ENCODE results near the gene NMT1. TPM values are rescaled to one million over a fixed set of nuclear protein-coding genes. Genes with fewer than 3 reads are reported as not detected.

The NMT1 gene
- total and polyA plus RNA-seq, 11 donors, result 36.8 to 114 (median 68.7) TPM

DNA sequence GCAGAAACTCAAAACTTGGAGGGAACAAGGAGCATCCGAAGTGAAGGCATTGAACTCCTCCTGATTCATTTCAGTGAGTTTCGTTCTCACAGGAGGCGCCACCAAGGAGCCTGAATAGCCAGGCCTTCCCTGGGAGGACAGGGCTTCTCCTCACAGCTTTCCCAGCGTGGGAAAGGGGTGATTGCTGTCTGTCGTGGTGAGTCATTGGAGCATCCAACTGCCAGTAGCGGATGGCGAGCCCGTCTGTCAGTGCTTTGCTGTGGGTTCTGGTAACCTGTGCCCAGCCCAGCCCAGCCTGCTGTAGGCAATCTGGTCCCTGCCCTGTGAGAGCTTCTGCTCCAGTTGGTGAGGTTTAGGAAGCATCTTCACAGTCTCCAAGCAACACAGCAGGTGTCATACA is 42.9 kb downstream of the NMT1 start:
- DNase-seq, result no peak
- no peaks in the 10 kb centered on the region for H3K9me3 ChIP-seq
- H3K36me3 ChIP-seq, result peaks cover 0 to 100% (median 85%) of the 10 kb centered on the region in 9 donors
- intact Hi-C loops (cut with DNase I), result loop anchor here in 1 of 10 donors (5.0 kb wide), 1 partner anchor 182 kb away; no protein-coding TSS in a partner anchor
- H3K27me3 ChIP-seq, result no peaks in the 10 kb centered on the region
- peaks cover 0 to 80% (median 36%) of the 10 kb centered on the region in 12 donors for H3K4me1 ChIP-seq
- peak overlapping the region; percentile 19 to 90 (median 79) for H3K27ac ChIP-seq
- ATAC-seq, result peak in 1 of 4 donors; percentile 1
- no peak for TF ChIP-seq POLR2A (IDR thresholded peaks at IDR 0.05)
- TF ChIP-seq, protein P1, sequence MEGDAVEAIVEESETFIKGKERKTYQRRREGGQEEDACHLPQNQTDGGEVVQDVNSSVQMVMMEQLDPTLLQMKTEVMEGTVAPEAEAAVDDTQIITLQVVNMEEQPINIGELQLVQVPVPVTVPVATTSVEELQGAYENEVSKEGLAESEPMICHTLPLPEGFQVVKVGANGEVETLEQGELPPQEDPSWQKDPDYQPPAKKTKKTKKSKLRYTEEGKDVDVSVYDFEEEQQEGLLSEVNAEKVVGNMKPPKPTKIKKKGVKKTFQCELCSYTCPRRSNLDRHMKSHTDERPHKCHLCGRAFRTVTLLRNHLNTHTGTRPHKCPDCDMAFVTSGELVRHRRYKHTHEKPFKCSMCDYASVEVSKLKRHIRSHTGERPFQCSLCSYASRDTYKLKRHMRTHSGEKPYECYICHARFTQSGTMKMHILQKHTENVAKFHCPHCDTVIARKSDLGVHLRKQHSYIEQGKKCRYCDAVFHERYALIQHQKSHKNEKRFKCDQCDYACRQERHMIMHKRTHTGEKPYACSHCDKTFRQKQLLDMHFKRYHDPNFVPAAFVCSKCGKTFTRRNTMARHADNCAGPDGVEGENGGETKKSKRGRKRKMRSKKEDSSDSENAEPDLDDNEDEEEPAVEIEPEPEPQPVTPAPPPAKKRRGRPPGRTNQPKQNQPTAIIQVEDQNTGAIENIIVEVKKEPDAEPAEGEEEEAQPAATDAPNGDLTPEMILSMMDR (IDR thresholded peaks at IDR 0.05), result no peak
- H3K4me3 ChIP-seq, result no peak overlapping the region
- 73 to 82% (median 78%) methylated on average over 6 to 8 of the region's 8 CpGs for WGBS, 4 donors

- peaks cover 0 to 80% (median 36%) of the 10 kb centered on the region in 12 donors for H3K4me1 ChIP-seq
- H3K36me3 ChIP-seq, result peaks cover 0 to 98% (median 82%) of the 10 kb centered on the region in 9 donors
- TF ChIP-seq POLR2A (IDR thresholded peaks at IDR 0.05), result no peak
- TF ChIP-seq, protein P1 (IDR thresholded peaks at IDR 0.05), result no peak
- intact Hi-C loops (cut with DNase I), result loop anchor here in 1 of 10 donors (5.0 kb wide), 1 partner anchor 182 kb away; no protein-coding TSS in a partner anchor
- H3K27me3 ChIP-seq, result no peaks in the 10 kb centered on the region
- H3K27ac ChIP-seq, result peak overlapping the region in 10 of 12 donors; percentile 53 to 90 (median 84)
- no peak for DNase-seq
- no peak overlapping the region for H3K4me3 ChIP-seq
- no peaks in the 10 kb centered on the region for H3K9me3 ChIP-seq
- WGBS, 4 donors, result 70 to 87% (median 85%) methylated on average over 4 to 6 of the region's 6 CpGs
- peak in 1 of 4 donors; percentile 8 for ATAC-seq
These were observed 43.4 kb downstream of the NMT1 start for GRCh38 chr17:45104497-45104896.

GRCh38 chr17:45104907-45105624 is 43.9 kb downstream of the NMT1 start:
- peak in 1 of 4 donors; percentile 2 for ATAC-seq
- Histone ChIP-seq H3K27ac (peak overlapping the region in 10 of 12 donors; percentile 53 to 90 (median 84)), H3K9me3 (no peaks in the 10 kb centered on the region), H3K4me1 (peaks cover 0 to 85% (median 41%) of the 10 kb centered on the region in 12 donors), H3K27me3 (no peaks in the 10 kb centered on the region), H3K4me3 (no peak overlapping the region), H3K36me3 (peaks cover 0 to 92% (median 77%) of the 10 kb centered on the region in 9 donors)
- WGBS, 4 donors, result 64 to 84% (median 75%) methylated on average over 9 to 17 of the region's 17 CpGs
- no peak for TF ChIP-seq POLR2A (IDR thresholded peaks at IDR 0.05)
- TF ChIP-seq, protein P1 (IDR thresholded peaks at IDR 0.05), result peak in 1 of 12 donors; percentile 25
- DNase-seq, result no peak
- intact Hi-C loops (cut with DNase I), result loop anchor here in 1 of 10 donors (5.0 kb wide), 1 partner anchor 183 kb away; no protein-coding TSS in a partner anchor

- 67 to 71% (median 69%) methylated on average over 5 of the region's 5 CpGs for WGBS, 4 donors
- Histone ChIP-seq H3K27ac (peak overlapping the region in 7 of 12 donors; percentile 0 to 73 (median 24)), H3K36me3 (peaks cover 0 to 82% (median 70%) of the 10 kb centered on the region in 9 donors), H3K4me1 (peaks cover 0 to 95% (median 50%) of the 10 kb centered on the region in 12 donors), H3K9me3 (no peaks in the 10 kb centered on the region), H3K4me3 (no peak overlapping the region), H3K27me3 (no peaks in the 10 kb centered on the region)
- TF ChIP-seq POLR2A (IDR thresholded peaks at IDR 0.05), result no peak
- TF ChIP-seq, protein P1 (IDR thresholded peaks at IDR 0.05), result no peak
- DNase-seq (no peak), ATAC-seq (no peak)
- intact Hi-C loops (cut with DNase I), result no loop called here
These were observed 45.0 kb downstream of the NMT1 start for GRCh38 chr17:45106096-45106495.
